HUES48 (cell line): ENCODE measurements around the gene UBE2L5.
A peak's percentile ranks its signal among the peaks of the same experiment; 100 is the strongest.

Experiments used
- H3K27ac ChIP-seq: one replicate; pipeline ENCODE4 v1.7.0; 2013; ENCODE audit warnings: low read depth, low read length, inconsistent platforms
- H3K27me3 ChIP-seq: 2 replicates; pipeline ENCODE4 v1.6.1; 2013; ENCODE audit warnings: mild to moderate bottlenecking, low read length; ENCODE audit not compliant: control insufficient read depth, insufficient read depth
- H3K36me3 ChIP-seq: 2 replicates; pipeline ENCODE4 v1.6.1; 2013; ENCODE audit warnings: low read length; ENCODE audit not compliant: control insufficient read depth, insufficient read depth
- H3K4me1 ChIP-seq: 2 replicates; pipeline ENCODE4 v1.6.1; 2013; ENCODE audit warnings: mild to moderate bottlenecking, low read length; ENCODE audit not compliant: control insufficient read depth, insufficient read depth
- H3K4me3 ChIP-seq: 2 replicates; pipeline ENCODE4 v1.5.1; 2013; ENCODE audit warnings: mild to moderate bottlenecking, low read depth, low read length
- H3K9ac ChIP-seq: 2 replicates; pipeline ENCODE4 v1.6.1; 2013; ENCODE audit warnings: mild to moderate bottlenecking, low read depth, low read length, moderate library complexity
- H3K9me3 ChIP-seq: 2 replicates; pipeline ENCODE4 v1.6.1; 2013; ENCODE audit warnings: low read length; ENCODE audit not compliant: control insufficient read depth, insufficient read depth

The UBE2L5 gene

GRCh38 chr13:30477346-30478195, 55.3 kb downstream of the UBE2L5 start:
- peak overlapping the region; percentile 27; the same call in 1 of the 2 replicates for H3K9ac ChIP-seq
- H3K4me3 ChIP-seq: no peak overlapping the region
- H3K27ac ChIP-seq: peak overlapping the region; percentile 77
- no peaks in the 10 kb centered on the region for H3K9me3 ChIP-seq
- H3K4me1 ChIP-seq: peaks cover 24% of the 10 kb centered on the region
- H3K36me3 ChIP-seq: no peaks in the 10 kb centered on the region
- no peaks in the 10 kb centered on the region for H3K27me3 ChIP-seq
